Heart left ventricle (tissue), 16 donors: Measurements from ENCODE around the gene UBXN1. TPM values are rescaled to one million over a fixed set of nuclear protein-coding genes. Genes with fewer than 3 reads are reported as not detected.

Experiments used
- ATAC-seq, 4 donors: fragments of 200-7000 bp; cut with Tn5 transposase; one replicate each; pipeline ENCODE4 v1.9.1; 2020 to 2022; ENCODE audit warnings: moderate library complexity in 4 of 4, mild to moderate bottlenecking in 3 of 4, moderate number of reproducible peaks in 1 of 4
- DNase-seq, 5 donors: peaks; one replicate each; pipeline ENCODE4 v3.0.0-alpha.2; 2020
- H3K27ac ChIP-seq, 12 donors: fragments of 200-600 bp; sonication (generic) in 4 of 12; one replicate each; pipeline versions ENCODE4 v1.5.0 to v1.8.0; 2016 to 2022; ENCODE audit warnings: mild to moderate bottlenecking in 2 of 12
- H3K27me3 ChIP-seq, 9 donors: fragments of 200-600 bp; sonication (generic) in 2 of 9; one replicate each; pipeline versions ENCODE4 v1.5.1 to v1.8.0; 2016 to 2022; ENCODE audit warnings: mild to moderate bottlenecking in 3 of 9
- H3K36me3 ChIP-seq, 9 donors: fragments of 200-600 bp; sonication (generic) in 2 of 9; one replicate each; pipeline versions ENCODE4 v1.5.0 to v1.8.0; 2018 to 2022; ENCODE audit warnings: mild to moderate bottlenecking in 2 of 9
- H3K4me1 ChIP-seq, 12 donors: fragments of 200-600 bp; sonication (generic) in 4 of 12; one replicate each; pipeline versions ENCODE4 v1.5.0 to v1.8.0; 2016 to 2022; ENCODE audit warnings: mild to moderate bottlenecking in 3 of 12
- H3K4me3 ChIP-seq, 12 donors: fragments of 200-600 bp; sonication (generic) in 4 of 12; one replicate each; pipeline versions ENCODE4 v1.5.0 to v1.8.0; 2017 to 2022; ENCODE audit warnings: mild to moderate bottlenecking in 9 of 12, moderate library complexity in 4 of 12
- H3K9me3 ChIP-seq, 12 donors: fragments of 200-600 bp; sonication (generic) in 4 of 12; one replicate each; pipeline versions ENCODE4 v1.5.0 to v1.8.0; 2016 to 2022; ENCODE audit warnings: mild to moderate bottlenecking in 1 of 12
- CTCF ChIP-seq, 12 donors: fragments of 200-600 bp; sonication (generic) in 4 of 12; IDR thresholded peaks; one replicate each; pipeline versions ENCODE4 v1.5.0 to v1.8.0; 2018 to 2022; ENCODE audit warnings: antibody characterized with exemption in 12 of 12, mild to moderate bottlenecking in 5 of 12
- POLR2A ChIP-seq, 2 donors: fragments of 450-650 bp; IDR thresholded peaks; one replicate each; pipeline ENCODE4 v1.6.1; 2017; ENCODE audit warnings: antibody characterized with exemption in 2 of 2, mild to moderate bottlenecking in 2 of 2, moderate library complexity in 2 of 2
- WGBS, 4 donors: extraction: QIAGEN DNeasy Blood & Tissue Kit in 2 of 4; methylation state at CpG; one replicate each; pipeline versions ENCODE4 v1.1.5 to v1.1.7; 2013 to 2018; 5-methylcytosine and 5-hydroxymethylcytosine counted together
- intact Hi-C, 10 donors: fragments of 100-400 bp; cut with DNase I; formaldehyde crosslinking; loops; one replicate each; pipeline versions ENCODE4 v1.11.1 to v1.14.2; 2022
- polyA plus RNA-seq, 2 donors: library from polyadenylated mRNA; stranded (reverse); fragments of 200-250 nt; gene quantifications; one replicate each; pipeline ENCODE4 v1.2.3, GENCODE V29; 2013
- total RNA-seq, 9 donors: library from RNA; depleted of rRNA in 2 of 9; stranded (reverse); fragments of >200 nt in 2 of 9; fragmentation: NEBNext Ultra II Directional in 3 of 9; extraction: Animal tissue kit (Norgen Biotek cat#: 25700) in 3 of 9; gene quantifications; one replicate each; pipeline versions ENCODE4 v1.1.0 to v1.2.4, GENCODE V29; 2016 to 2023
- donor health status: ischemic (EF 13 %, LVEDD 7.1; RV severe dilation, severe dysfunction).
- donor health status: healthy with polysubstance abuse.
- donor health status: DM: no; HTN: yes; CAD: no.
- donor health status: DM: no; HTN: no; CAD: no.
- donor health status: ischemic (EF 25% LVEDD 6.9; RV normal size, moderate dysfunction).
- donor health status: ischemic (EF 25% LVEDD 5.7; RV mildly dilated, moderate dysfunction).
- donor health status: healthy.
- donor health status: DM: yes; HTN: yes; CAD: no.
- donor health status: ischemic (EF 35%, LVEDD 5.7; RV mildly dilated, moderate dysfunction).
- donor health status: nonischemic (EF 11% LVEDD 7.7; RV severe dilation, severe dysfunction).
- donor health status: DM: yes; HTN: yes; CAD: no.
- donor health status: PGD.
- donor health status: ischemic (EF 29% LVEDD 5.4; RV normal size, mild dysfunction).
- donor health status: nonischemic (EF 23%, LVEDD 6.1; RV moderate dilation, normal function).

Gene UBXN1
- total and polyA plus RNA-seq, 11 donors, result 69.2 to 188 (median 83.2) TPM

DNA sequence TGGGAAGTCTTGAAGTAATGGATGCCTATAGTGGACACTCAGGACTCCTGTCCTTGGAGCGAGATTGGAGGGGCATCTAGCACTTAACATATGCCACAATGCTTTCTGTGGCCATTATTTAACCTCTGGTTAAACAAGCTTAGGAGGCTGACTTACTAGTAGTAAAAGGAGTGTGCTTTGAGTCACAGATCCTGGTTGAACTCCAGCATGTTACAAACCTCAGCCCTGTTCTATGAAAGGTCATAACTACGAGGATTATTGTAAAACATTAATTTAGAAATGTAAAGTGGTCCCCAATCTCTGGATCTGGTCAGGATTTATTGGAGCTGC is 5.7 kb downstream of the UBXN1 start:
- H3K4me1 ChIP-seq, result peaks cover 5 to 54% (median 32%) of the 10 kb centered on the region in 12 donors

GRCh38 chr11:62671608-62672389 is 7.1 kb downstream of the UBXN1 start, which contains the start of the genes LBHD1 and UQCC3:
Gene LBHD1 (minus strand): TSS chr11:62672267. CDS start chr11:62670031, 2,236 bp downstream.
Gene UQCC3 (plus strand): TSS chr11:62671673. CDS start chr11:62671746, 73 bp downstream.
- Histone ChIP-seq H3K27ac (peak within 1 kb of the TSS; percentile 82 to 97 (median 88)), H3K27me3 (no peaks in the 10 kb centered on the region), H3K4me1 (peaks cover 0 to 54% (median 33%) of the 10 kb centered on the region in 12 donors), H3K9me3 (no peaks in the 10 kb centered on the region), H3K36me3 (peaks cover 0 to 51% (median 47%) of the 10 kb centered on the region in 9 donors), H3K4me3 (peak within 1 kb of the TSS; percentile 68 to 93 (median 76))
- TF ChIP-seq POLR2A (IDR thresholded peaks at IDR 0.05) (peak in 1 of 2 donors; percentile 53), CTCF (IDR thresholded peaks at IDR 0.05) (no peak)
- ATAC-seq (peak; percentile 78 to 91 (median 86)), DNase-seq (peak; percentile 77 to 85 (median 83))
- WGBS, 4 donors, result 1% methylated on average over 43 to 59 of the region's 59 CpGs
- intact Hi-C loops, result loop anchor here in 1 of 10 donors (5.0 kb wide), 1 partner anchor 36 kb away; the partner anchor contains the start of genes BSCL2 and GNG3

More for the DNA sequence above, 5.7 kb downstream of the UBXN1 start:
- Histone ChIP-seq H3K9me3 (no peaks in the 10 kb centered on the region), H3K27me3 (no peaks in the 10 kb centered on the region), H3K27ac (peak overlapping the region in 2 of 12 donors; percentile 85 to 91), H3K36me3 (peaks cover 0 to 53% (median 49%) of the 10 kb centered on the region in 9 donors), H3K4me3 (peak overlapping the region in 2 of 12 donors; percentile 76 to 85)
- TF ChIP-seq POLR2A (IDR thresholded peaks at IDR 0.05), result no peak
- TF ChIP-seq CTCF (IDR thresholded peaks at IDR 0.05), result no peak
- DNase-seq (no peak), ATAC-seq (no peak)
- WGBS, 4 donors, result 87 to 93% (median 90%) methylated on average over 2 of the region's 2 CpGs
- intact Hi-C loops, result loop anchor here in 1 of 10 donors (5.0 kb wide), 1 partner anchor 34 kb away; the partner anchor contains the start of genes BSCL2 and GNG3

GRCh38 chr11:62671236-62671607 is 7.7 kb downstream of the UBXN1 start:
- TF ChIP-seq CTCF (IDR thresholded peaks at IDR 0.05) (no peak), POLR2A (IDR thresholded peaks at IDR 0.05) (no peak)
- H3K36me3 ChIP-seq, result peaks cover 0 to 50% (median 44%) of the 10 kb centered on the region in 9 donors
- DNase-seq, result peak in 1 of 5 donors; percentile 50
- WGBS, 4 donors, result 1 to 2% (median 1%) methylated on average over 17 of the region's 17 CpGs
- ATAC-seq, result peak; percentile 27 to 32 (median 32)
- peak overlapping the region; percentile 82 to 97 (median 88) for H3K27ac ChIP-seq
- H3K27me3 ChIP-seq, result no peaks in the 10 kb centered on the region
- peak overlapping the region; percentile 68 to 93 (median 76) for H3K4me3 ChIP-seq
- intact Hi-C loops, result loop anchor here in 1 of 10 donors (5.0 kb wide), 1 partner anchor 36 kb away; the partner anchor contains the start of genes BSCL2 and GNG3
- H3K4me1 ChIP-seq, result peaks cover 5 to 60% (median 38%) of the 10 kb centered on the region in 12 donors
- H3K9me3 ChIP-seq, result no peaks in the 10 kb centered on the region
